ENCODE data around the gene SAP30L.

The SAP30L gene

GRCh38 chr5:154445422-154446194 is at the start of gene SAP30L:
Gene SAP30L (plus strand): TSS chr5:154445997. CDS start chr5:154446605, 608 bp downstream.
- no peak for TF ChIP-seq CTCF (conservative IDR thresholded peaks at IDR 0.05; ENCODE audit: control insufficient read depth, insufficient read depth, low read depth, low read length)
- peak within 1 kb of the TSS; percentile 96 for H3K4me3 ChIP-seq (ENCODE audit: control insufficient read depth, low read depth, low read length)
- DNase-seq (ENCODE audit: low read depth) = peak; percentile 87

GRCh38 chr5:154396128-154396527 is 49.7 kb upstream of the SAP30L start:
- no peak for DNase-seq (ENCODE audit: low read depth)
- no peak for TF ChIP-seq CTCF (conservative IDR thresholded peaks at IDR 0.05; ENCODE audit: control insufficient read depth, insufficient read depth, low read depth, low read length)
- no peak overlapping the region for H3K4me3 ChIP-seq (ENCODE audit: control insufficient read depth, low read depth, low read length)

GRCh38 chr5:154397652-154398406 is 48.0 kb upstream of the SAP30L start:
- no peak for DNase-seq (ENCODE audit: low read depth)
- TF ChIP-seq CTCF (conservative IDR thresholded peaks at IDR 0.05; ENCODE audit: control insufficient read depth, insufficient read depth, low read depth, low read length) = no peak

GRCh38 chr5:154400678-154401077 is 45.1 kb upstream of the SAP30L start:
- no peak for TF ChIP-seq CTCF (conservative IDR thresholded peaks at IDR 0.05; ENCODE audit: control insufficient read depth, insufficient read depth, low read depth, low read length)
- DNase-seq (ENCODE audit: low read depth) = no peak
- H3K4me3 ChIP-seq (ENCODE audit: control insufficient read depth, low read depth, low read length) = no peak overlapping the region

More at GRCh38 chr5:154397652-154398406, 48.0 kb upstream of the SAP30L start:
- H3K4me3 ChIP-seq (ENCODE audit: control insufficient read depth, low read depth, low read length) = no peak overlapping the region

- DNase-seq (ENCODE audit: low read depth) = no peak
- no peak overlapping the region for H3K4me3 ChIP-seq (ENCODE audit: control insufficient read depth, low read depth, low read length)
- TF ChIP-seq CTCF (conservative IDR thresholded peaks at IDR 0.05; ENCODE audit: control insufficient read depth, insufficient read depth, low read depth, low read length) = no peak
Observed at GRCh38 chr5:154401355-154401754, 44.4 kb upstream of the SAP30L start.

GRCh38 chr5:154401931-154402330 is 43.9 kb upstream of the SAP30L start:
- no peak overlapping the region for H3K4me3 ChIP-seq (ENCODE audit: control insufficient read depth, low read depth, low read length)
- DNase-seq (ENCODE audit: low read depth) = no peak
- no peak for TF ChIP-seq CTCF (conservative IDR thresholded peaks at IDR 0.05; ENCODE audit: control insufficient read depth, insufficient read depth, low read depth, low read length)

Data from fibroblast of mammary gland (primary cell).